ENCODE data around the gene LRRC51. TPM values are rescaled to one million over a fixed set of nuclear protein-coding genes. Genes with fewer than 3 reads are reported as not detected.

LRRC51 gene
- polyA plus RNA-seq, 1 donor from 2014 or later: 4.1 TPM

GRCh38 chr11:72084076-72084475 is 3.4 kb downstream of the LRRC51 start:
- H3K4me3 Mint-ChIP-seq: no peak overlapping the region
- H3K27ac Mint-ChIP-seq: no peak overlapping the region
- peaks cover 2% of the 10 kb centered on the region for H3K36me3 Mint-ChIP-seq
- peaks cover 14 to 19% (median 16%) of the 10 kb centered on the region in 3 donors for H3K4me1 Mint-ChIP-seq
- no peaks in the 10 kb centered on the region for H3K9me3 Mint-ChIP-seq
- H3K27me3 Mint-ChIP-seq: peaks cover 1% of the 10 kb centered on the region

GRCh38 chr11:72084965-72085364 is 4.3 kb downstream of the LRRC51 start:
- Mint-ChIP-seq H3K27ac (no peak overlapping the region), H3K4me3 (no peak overlapping the region), H3K36me3 (peaks cover 3% of the 10 kb centered on the region), H3K9me3 (no peaks in the 10 kb centered on the region), H3K4me1 (peaks cover 11 to 14% (median 12%) of the 10 kb centered on the region in 3 donors), H3K27me3 (peaks cover 1% of the 10 kb centered on the region)

GRCh38 chr11:72085621-72086351 is 5.1 kb downstream of the LRRC51 start:
- H3K36me3 Mint-ChIP-seq: peaks cover 3% of the 10 kb centered on the region
- H3K27me3 Mint-ChIP-seq: no peaks in the 10 kb centered on the region
- peak overlapping the region in 2 of 3 donors; percentile 31 to 61 for H3K27ac Mint-ChIP-seq
- no peak overlapping the region for H3K4me3 Mint-ChIP-seq
- H3K4me1 Mint-ChIP-seq: peaks cover 7 to 12% (median 8%) of the 10 kb centered on the region in 3 donors
- no peaks in the 10 kb centered on the region for H3K9me3 Mint-ChIP-seq

DNA sequence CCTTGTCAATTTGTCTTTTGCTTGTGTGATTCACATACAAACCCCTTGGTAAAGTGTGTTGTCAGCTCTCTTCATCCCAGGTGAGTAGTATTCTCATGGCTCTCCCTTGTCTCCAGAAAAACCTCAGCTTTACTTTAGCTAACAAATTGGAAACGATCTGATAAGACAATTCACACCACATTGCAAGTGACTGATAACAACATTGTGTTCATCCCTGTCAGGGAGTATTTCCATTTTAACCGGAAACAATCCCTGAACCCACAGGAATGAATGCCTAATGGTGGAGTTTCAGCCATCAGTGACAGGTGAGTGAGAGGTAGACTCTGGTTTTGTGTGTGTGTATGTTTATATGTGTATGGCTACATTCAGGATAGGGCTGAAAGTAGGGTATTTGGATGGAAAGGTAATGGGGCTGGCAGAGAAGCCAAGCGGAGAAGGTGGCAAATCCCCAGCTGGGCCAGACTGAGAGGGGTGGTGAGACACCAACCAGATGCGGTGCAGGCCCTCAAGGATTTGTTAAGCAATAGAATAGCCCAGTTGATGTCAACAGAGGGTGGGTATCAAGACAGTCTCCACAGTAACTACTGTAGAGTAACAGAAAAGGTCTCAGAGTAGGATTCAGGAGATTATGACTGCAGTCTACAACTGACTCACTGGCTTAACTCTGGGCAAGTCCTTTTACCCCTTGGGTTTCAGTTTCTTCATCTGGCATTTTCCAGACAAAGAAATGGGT is 7.6 kb downstream of the LRRC51 start:
- Mint-ChIP-seq H3K4me3 (no peak overlapping the region), H3K4me1 (peaks cover 12% of the 10 kb centered on the region in 3 donors), H3K9me3 (no peaks in the 10 kb centered on the region), H3K27ac (peak overlapping the region in 1 of 3 donors; percentile 10), H3K27me3 (no peaks in the 10 kb centered on the region), H3K36me3 (peaks cover 3% of the 10 kb centered on the region)

GRCh38 chr11:72091292-72091691 is 10.6 kb downstream of the LRRC51 start:
- peaks cover 3% of the 10 kb centered on the region for H3K36me3 Mint-ChIP-seq
- no peaks in the 10 kb centered on the region for H3K9me3 Mint-ChIP-seq
- H3K4me3 Mint-ChIP-seq: no peak overlapping the region
- H3K27ac Mint-ChIP-seq: peak overlapping the region in 1 of 3 donors; percentile 87
- H3K27me3 Mint-ChIP-seq: no peaks in the 10 kb centered on the region
- H3K4me1 Mint-ChIP-seq: peaks cover 12% of the 10 kb centered on the region in 3 donors

- Mint-ChIP-seq H3K4me1 (peaks cover 29 to 31% (median 31%) of the 10 kb centered on the region in 3 donors), H3K4me3 (peak overlapping the region in 1 of 4 donors; percentile 45), H3K9me3 (no peaks in the 10 kb centered on the region), H3K36me3 (peaks cover 6% of the 10 kb centered on the region), H3K27me3 (no peaks in the 10 kb centered on the region), H3K27ac (peak overlapping the region in 1 of 3 donors; percentile 65)
These were observed 18.1 kb downstream of the LRRC51 start for GRCh38 chr11:72098741-72099140.

DNA sequence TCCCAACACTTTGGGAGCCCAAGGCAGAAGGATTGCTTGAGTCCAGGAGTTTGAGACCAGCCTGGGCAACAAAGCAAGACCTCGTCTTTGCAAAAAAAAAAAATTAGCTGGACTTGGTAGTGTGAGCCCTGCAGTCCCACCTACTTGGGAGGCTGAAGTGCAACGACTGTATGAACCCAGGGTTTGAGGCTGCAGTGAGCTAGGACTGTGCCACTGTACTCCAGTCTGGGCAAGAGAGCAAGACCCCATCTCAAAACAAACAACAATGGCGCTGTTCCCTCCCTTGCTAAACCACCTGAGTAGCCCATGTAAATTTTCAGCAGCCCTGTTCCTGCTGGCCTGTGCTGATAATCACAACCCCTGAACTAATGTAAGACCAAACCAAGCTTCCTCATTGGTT is 19.4 kb downstream of the LRRC51 start:
- Mint-ChIP-seq H3K9me3 (peaks cover 0 to 2% (median 0%) of the 10 kb centered on the region in 3 donors), H3K36me3 (peaks cover 7% of the 10 kb centered on the region), H3K4me3 (peak overlapping the region in 1 of 4 donors; percentile 75), H3K27ac (peak overlapping the region in 2 of 3 donors; percentile 13 to 65), H3K27me3 (no peaks in the 10 kb centered on the region), H3K4me1 (peaks cover 35 to 37% (median 37%) of the 10 kb centered on the region in 3 donors)

DNA sequence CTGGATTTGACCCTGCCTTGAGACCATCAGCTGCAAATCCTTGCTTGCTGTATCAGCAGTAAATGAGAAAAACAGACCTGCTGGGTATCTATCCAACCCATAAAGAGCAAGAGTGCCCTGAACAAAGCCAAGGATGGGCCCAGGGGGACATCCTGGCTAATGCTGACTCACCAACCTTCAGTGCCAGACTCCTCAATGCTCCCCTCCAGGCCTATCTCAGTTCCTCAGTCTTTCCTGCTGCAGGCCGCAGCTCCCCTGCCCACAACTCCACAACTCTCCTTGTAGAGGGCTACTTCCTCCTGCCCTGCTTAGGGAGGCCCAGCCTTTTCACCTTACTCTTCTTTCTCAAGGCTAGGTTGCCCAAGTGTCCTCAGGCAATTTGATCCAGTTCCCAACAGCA is 19.8 kb downstream of the LRRC51 start:
- Mint-ChIP-seq H3K27me3 (no peaks in the 10 kb centered on the region), H3K9me3 (peaks cover 0 to 2% (median 0%) of the 10 kb centered on the region in 3 donors), H3K27ac (peak overlapping the region in 2 of 3 donors; percentile 13 to 64), H3K36me3 (peaks cover 11% of the 10 kb centered on the region), H3K4me3 (peak overlapping the region in 1 of 4 donors; percentile 75), H3K4me1 (peaks cover 35 to 37% (median 37%) of the 10 kb centered on the region in 3 donors)

DNA sequence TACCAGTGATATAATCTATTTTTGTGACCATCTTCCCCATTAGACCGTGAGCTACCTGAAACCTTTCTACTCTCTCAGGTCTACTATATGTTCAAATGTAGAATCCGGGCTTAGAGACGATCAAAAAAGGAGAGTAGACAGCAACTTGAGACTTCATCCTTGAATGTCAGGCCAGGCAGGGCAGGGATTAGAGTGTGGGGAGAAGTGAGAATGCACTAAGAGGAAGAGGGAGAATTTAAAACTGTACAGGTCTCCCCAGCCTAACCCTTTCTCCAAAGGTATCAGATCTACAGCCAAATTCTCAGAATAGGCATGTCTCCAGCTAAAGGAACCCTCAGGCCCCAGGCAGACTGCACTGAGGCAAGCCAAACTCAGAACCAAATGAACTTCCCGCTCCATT is 21.5 kb downstream of the LRRC51 start:
- Mint-ChIP-seq H3K27me3 (no peaks in the 10 kb centered on the region), H3K9me3 (peaks cover 0 to 2% (median 0%) of the 10 kb centered on the region in 3 donors), H3K4me3 (peak overlapping the region; percentile 75 to 98 (median 92)), H3K36me3 (peaks cover 11% of the 10 kb centered on the region), H3K27ac (peak overlapping the region; percentile 95 to 98 (median 97)), H3K4me1 (peaks cover 34 to 37% (median 36%) of the 10 kb centered on the region in 3 donors)

- peak overlapping the region; percentile 75 to 98 (median 92) for H3K4me3 Mint-ChIP-seq
- peaks cover 0 to 2% (median 0%) of the 10 kb centered on the region in 3 donors for H3K9me3 Mint-ChIP-seq
- H3K4me1 Mint-ChIP-seq: peaks cover 33 to 38% (median 35%) of the 10 kb centered on the region in 3 donors
These were observed 21.9 kb downstream of the LRRC51 start for GRCh38 chr11:72102631-72102945.

DNA sequence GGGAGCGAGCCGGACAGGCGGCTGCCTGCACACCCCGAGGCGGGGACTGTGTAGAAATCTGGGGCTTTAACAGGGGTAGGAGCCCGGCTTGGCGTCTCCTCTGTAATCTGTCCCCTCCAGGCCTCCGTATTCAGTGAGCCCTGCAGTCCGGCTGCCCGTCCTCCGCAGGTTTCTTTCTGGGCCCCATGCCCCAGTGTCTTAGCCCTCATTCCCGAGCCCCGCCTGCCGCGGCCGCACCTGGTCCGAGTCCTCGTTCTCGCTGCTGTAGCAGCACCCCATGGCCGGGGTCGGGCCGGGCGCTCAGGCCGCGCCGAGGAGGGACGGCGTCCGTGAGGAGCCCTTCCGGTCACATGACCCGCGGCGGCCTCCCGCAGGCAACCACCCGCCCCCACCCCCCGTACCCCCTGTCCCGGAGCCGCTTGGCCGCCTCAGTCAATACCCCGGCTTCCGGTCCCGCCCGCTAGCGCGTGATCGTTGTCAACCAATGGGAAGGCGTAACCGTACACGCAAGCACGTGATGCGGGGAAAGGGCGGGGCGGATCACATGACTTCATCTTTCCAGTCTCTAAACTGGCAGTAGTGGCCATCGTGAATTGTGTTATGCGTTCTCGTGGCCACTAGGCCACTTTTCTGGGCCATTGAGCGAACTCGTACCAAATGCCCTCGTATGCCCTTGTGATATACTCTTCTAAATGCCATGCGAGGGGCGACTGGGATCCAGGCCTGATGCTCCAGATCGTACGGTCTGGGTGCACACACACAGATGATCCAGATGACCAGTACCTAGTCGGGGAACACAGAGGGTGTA is 22.5 kb downstream of the LRRC51 start, which contains the start of gene LAMTOR1:
TSS of gene LAMTOR1 (minus strand) at position 352 of the 808 bp plus-strand sequence. CDS start at position 279, 73 bp downstream.
- Mint-ChIP-seq H3K27me3 (no peaks in the 10 kb centered on the region), H3K4me3 (peak within 1 kb of the TSS; percentile 75 to 98 (median 92)), H3K27ac (peak within 1 kb of the TSS; percentile 95 to 98 (median 97)), H3K9me3 (peaks cover 0 to 2% (median 0%) of the 10 kb centered on the region in 3 donors), H3K4me1 (peaks cover 33 to 37% (median 35%) of the 10 kb centered on the region in 3 donors), H3K36me3 (peaks cover 8% of the 10 kb centered on the region)

More at GRCh38 chr11:72102631-72102945, 21.9 kb downstream of the LRRC51 start:
- Mint-ChIP-seq H3K27me3 (no peaks in the 10 kb centered on the region), H3K36me3 (peaks cover 11% of the 10 kb centered on the region), H3K27ac (peak overlapping the region; percentile 95 to 98 (median 97))

DNA sequence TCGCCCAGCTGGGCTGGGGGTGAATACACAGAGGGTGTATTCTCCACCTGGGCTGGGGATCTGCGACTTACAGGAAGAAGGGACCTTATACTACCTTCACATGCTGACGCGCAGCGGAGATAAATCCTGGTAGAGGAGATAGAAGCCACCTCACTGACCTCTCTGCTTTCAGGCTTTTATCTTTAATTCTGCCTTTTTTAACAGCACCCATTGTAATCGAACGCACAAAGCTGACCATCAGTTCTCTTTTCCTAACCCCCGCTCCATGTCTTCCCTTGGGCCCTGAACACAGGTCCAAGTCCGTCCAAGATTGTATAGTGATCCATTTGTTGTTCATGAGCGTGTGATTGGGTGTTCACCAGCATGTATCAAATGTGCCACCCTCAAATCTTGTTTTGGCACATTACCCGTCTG is 23.1 kb downstream of the LRRC51 start:
- Mint-ChIP-seq H3K9me3 (peaks cover 0 to 2% (median 0%) of the 10 kb centered on the region in 3 donors), H3K27ac (peak overlapping the region; percentile 95 to 98 (median 97)), H3K36me3 (peaks cover 8% of the 10 kb centered on the region), H3K27me3 (no peaks in the 10 kb centered on the region), H3K4me3 (peak overlapping the region; percentile 75 to 98 (median 92)), H3K4me1 (peaks cover 33 to 37% (median 35%) of the 10 kb centered on the region in 3 donors)

- Mint-ChIP-seq H3K4me3 (peak within 1 kb of the TSS in 3 of 4 donors; percentile 2 to 75 (median 52)), H3K27ac (peak within 1 kb of the TSS in 2 of 3 donors; percentile 67 to 97), H3K4me1 (peaks cover 29 to 32% (median 30%) of the 10 kb centered on the region in 3 donors), H3K36me3 (peaks cover 9% of the 10 kb centered on the region), H3K27me3 (no peaks in the 10 kb centered on the region), H3K9me3 (peaks cover 0 to 2% (median 0%) of the 10 kb centered on the region in 3 donors)
These were observed 25.2 kb downstream of the LRRC51 start, which contains the start of gene TOMT for GRCh38 chr11:72105888-72106287. TSS of gene TOMT (plus strand) at chr11:72105924. CDS start at chr11:72105952, 28 bp downstream.
